ENCODE measurements around the gene LCN12.

- TF ChIP-seq, protein P1, sequence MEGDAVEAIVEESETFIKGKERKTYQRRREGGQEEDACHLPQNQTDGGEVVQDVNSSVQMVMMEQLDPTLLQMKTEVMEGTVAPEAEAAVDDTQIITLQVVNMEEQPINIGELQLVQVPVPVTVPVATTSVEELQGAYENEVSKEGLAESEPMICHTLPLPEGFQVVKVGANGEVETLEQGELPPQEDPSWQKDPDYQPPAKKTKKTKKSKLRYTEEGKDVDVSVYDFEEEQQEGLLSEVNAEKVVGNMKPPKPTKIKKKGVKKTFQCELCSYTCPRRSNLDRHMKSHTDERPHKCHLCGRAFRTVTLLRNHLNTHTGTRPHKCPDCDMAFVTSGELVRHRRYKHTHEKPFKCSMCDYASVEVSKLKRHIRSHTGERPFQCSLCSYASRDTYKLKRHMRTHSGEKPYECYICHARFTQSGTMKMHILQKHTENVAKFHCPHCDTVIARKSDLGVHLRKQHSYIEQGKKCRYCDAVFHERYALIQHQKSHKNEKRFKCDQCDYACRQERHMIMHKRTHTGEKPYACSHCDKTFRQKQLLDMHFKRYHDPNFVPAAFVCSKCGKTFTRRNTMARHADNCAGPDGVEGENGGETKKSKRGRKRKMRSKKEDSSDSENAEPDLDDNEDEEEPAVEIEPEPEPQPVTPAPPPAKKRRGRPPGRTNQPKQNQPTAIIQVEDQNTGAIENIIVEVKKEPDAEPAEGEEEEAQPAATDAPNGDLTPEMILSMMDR (IDR thresholded peaks at IDR 0.05), result no peak
- no peak for TF ChIP-seq POLR2A (IDR thresholded peaks at IDR 0.05)
Observed at GRCh38 chr9:136921718-136922117, 30.4 kb upstream of the LCN12 start.

Measured in heart left ventricle (tissue), 13 donors.